T-cell (primary cell): ENCODE data around the gene LYRM4. TPM values are rescaled to one million over a fixed set of nuclear protein-coding genes. Genes with fewer than 3 reads are reported as not detected.
A peak's percentile ranks its signal among the peaks of the same experiment; 100 is the strongest.

Experiments
- ATAC-seq, 4 experiments: fragments of 200-7000 bp in 3 of 4; fragments of 150-1000 bp in 1 of 4; cut with Tn5 transposase; replicated peaks in 1 of 4; 1 replicate in 3 of 4; 2 replicates in 1 of 4; pipeline ENCODE4 v1.10.0; 2021; ENCODE audit warnings: moderate library complexity in 3 of 4, mild to moderate bottlenecking in 2 of 4, moderate number of reproducible peaks in 1 of 4
- CTCF ChIA-PET, 2 donors: fragments of 300-600 bp; sonication (Branson Sonifier 250); formaldehyde crosslinking; loops; one replicate each; lab custom pipeline; 2022; ENCODE audit warnings: antibody characterized with exemption in 2 of 2; lab: Charles Lee
- POLR2A ChIA-PET, 2 donors: fragments of 300-600 bp; sonication (Branson Sonifier 250); formaldehyde crosslinking; loops; one replicate each; lab custom pipeline; 2022; ENCODE audit warnings: antibody characterized with exemption in 2 of 2; lab: Charles Lee
- DNase-seq, 35 experiments: peaks; one replicate each; pipeline versions ENCODE4 v3.0.0 to v3.0.0-alpha.2; 2013 to 2023
- H3K27ac ChIP-seq: one replicate; pipeline ENCODE4 v1.5.1; 2013; ENCODE audit warnings: low read length
- H3K27me3 ChIP-seq, 2 experiments: replicated peaks in 1 of 2; 1 replicate in 1 of 2; 2 replicates in 1 of 2; pipeline versions ENCODE4 v1.6.1 to v1.7.0; 2013; ENCODE audit warnings: low read length in 1 of 2, mixed read lengths in 1 of 2; ENCODE audit not compliant: control insufficient read depth in 2 of 2, insufficient read depth in 2 of 2; ENCODE audit errors: extremely low read depth in 1 of 2
- H3K36me3 ChIP-seq, 2 donors: 1 replicate in 1 of 2; 2 replicates in 1 of 2; pipeline versions ENCODE4 v1.6.1 to v1.7.0; 2013; ENCODE audit warnings: low read length in 1 of 2; ENCODE audit not compliant: control insufficient read depth in 2 of 2, insufficient read depth in 1 of 2; ENCODE audit errors: extremely low read depth in 1 of 2
- H3K4me1 ChIP-seq, 2 experiments: 1 replicate in 1 of 2; 2 replicates in 1 of 2; pipeline versions ENCODE4 v1.6.1 to v1.7.0; 2013; ENCODE audit warnings: low read length in 2 of 2, mixed read lengths in 1 of 2; ENCODE audit not compliant: insufficient read depth in 2 of 2, control insufficient read depth in 1 of 2; ENCODE audit errors: extremely low read depth in 1 of 2
- H3K4me3 ChIP-seq, 2 donors: 1 replicate in 1 of 2; 2 replicates in 1 of 2; pipeline versions ENCODE4 v1.5.1 to v1.7.0; 2013; ENCODE audit warnings: mild to moderate bottlenecking in 2 of 2, low read length in 1 of 2, moderate library complexity in 1 of 2; ENCODE audit not compliant: control insufficient read depth in 1 of 2; ENCODE audit errors: extremely low read depth in 1 of 2
- H3K9me3 ChIP-seq: 2 replicates; pipeline ENCODE4 v1.7.0; 2013
- H3K27ac Mint-ChIP-seq, 2 donors: one replicate each; pipeline ENCODE4 v1.8.0; 2020 to 2021; ENCODE audit warnings: mild to moderate bottlenecking in 2 of 2, mixed read lengths in 2 of 2
- H3K27me3 Mint-ChIP-seq, 2 donors: one replicate each; pipeline ENCODE4 v1.8.0; 2021 to 2022; ENCODE audit warnings: mixed read lengths in 2 of 2
- H3K36me3 Mint-ChIP-seq: one replicate; pipeline ENCODE4 v1.8.0; 2021; ENCODE audit warnings: mixed read lengths
- H3K4me1 Mint-ChIP-seq, 3 donors: one replicate each; pipeline ENCODE4 v1.8.0; 2020 to 2022; ENCODE audit warnings: mixed read lengths in 3 of 3, mild to moderate bottlenecking in 1 of 3
- H3K4me3 Mint-ChIP-seq, 3 donors: one replicate each; pipeline ENCODE4 v1.8.0; 2020 to 2022; ENCODE audit warnings: mild to moderate bottlenecking in 3 of 3, mixed read lengths in 3 of 3, moderate library complexity in 3 of 3
- H3K9me3 Mint-ChIP-seq, 3 donors: one replicate each; pipeline ENCODE4 v1.8.0; 2020 to 2022; ENCODE audit warnings: mixed read lengths in 3 of 3
- WGBS: methylation state at CpG from one replicate; pipeline ENCODE4 v1.1.5; 2013; ENCODE audit warnings: missing lambda C conversion rate; ENCODE audit not compliant: insufficient coverage; 5-methylcytosine and 5-hydroxymethylcytosine counted together
- total RNA-seq, 35 experiments: library from RNA in 6 of 35; stranded (reverse) in 6 of 35; fragments of 120-200 nt in 1 of 35; gene quantifications; one replicate each; pipeline versions ENCODE4 v1.2.1 to v1.2.4 and lab custom pipeline; 2013 to 2026

LYRM4 gene
- total RNA-seq, 5 donors from 2014 or later (not counting 1 experiment from before 2014, with no cell fraction given): 17.7 to 25.6 (median 20.4) TPM

- H3K4me3 Mint-ChIP-seq: peak within 1 kb of the TSS; percentile 28 to 62 (median 34)
- H3K27me3 ChIP-seq: peaks cover 2 to 61% of the 10 kb centered on the region in 2 experiments
- no peak within 1 kb of the TSS for H3K27ac Mint-ChIP-seq
- H3K4me3 ChIP-seq: peak within 1 kb of the TSS in 1 of 2 donors; percentile 68
- H3K36me3 Mint-ChIP-seq: no peaks in the 10 kb centered on the region
- POLR2A ChIA-PET: no interaction called here
- peaks cover 24 to 58% of the 10 kb centered on the region in 2 donors for H3K27me3 Mint-ChIP-seq
- ATAC-seq (no peak), DNase-seq (no peak)
- peaks cover 5 to 12% of the 10 kb centered on the region in 2 experiments for H3K4me1 ChIP-seq
- CTCF ChIA-PET: no interaction called here
- no peaks in the 10 kb centered on the region for H3K9me3 Mint-ChIP-seq
- H3K36me3 ChIP-seq: no peaks in the 10 kb centered on the region
- H3K27ac ChIP-seq: no peak within 1 kb of the TSS
- H3K4me1 Mint-ChIP-seq: peaks cover 0 to 11% (median 5%) of the 10 kb centered on the region in 3 donors
- H3K9me3 ChIP-seq: no peaks in the 10 kb centered on the region
- 1% methylated on average over 82 of the region's 83 CpGs for WGBS
These were observed 175.7 kb downstream of the LYRM4 start, which contains the start of gene PPP1R3G for GRCh38 chr6:5084781-5085647. TSS of gene PPP1R3G (plus strand) at chr6:5085341. CDS start at chr6:5085486, 145 bp downstream.

GRCh38 chr6:5084360-5084780, 176.4 kb downstream of the LYRM4 start:
- Mint-ChIP-seq H3K4me3 (peak overlapping the region in 1 of 3 donors; percentile 62), H3K4me1 (peaks cover 0 to 11% (median 3%) of the 10 kb centered on the region in 3 donors), H3K9me3 (no peaks in the 10 kb centered on the region), H3K36me3 (no peaks in the 10 kb centered on the region), H3K27me3 (peaks cover 24 to 55% of the 10 kb centered on the region in 2 donors), H3K27ac (no peak overlapping the region)
- Histone ChIP-seq H3K36me3 (no peaks in the 10 kb centered on the region), H3K4me1 (peaks cover 2 to 12% of the 10 kb centered on the region in 2 experiments), H3K4me3 (peak overlapping the region in 1 of 2 donors; percentile 68), H3K27me3 (peaks cover 2 to 61% of the 10 kb centered on the region in 2 experiments), H3K9me3 (no peaks in the 10 kb centered on the region), H3K27ac (no peak overlapping the region)
- 3% methylated on average over 41 of the region's 57 CpGs for WGBS
- CTCF ChIA-PET: no interaction called here
- POLR2A ChIA-PET: interaction anchor here in 1 of 2 donors (0.6 kb wide), 1 partner anchor 45 kb away, joined by 3 read pairs; no protein-coding TSS in a partner anchor
- ATAC-seq (no peak), DNase-seq (no peak)

GRCh38 chr6:5083813-5084359, 176.9 kb downstream of the LYRM4 start:
- ChIA-PET CTCF (no interaction called here), POLR2A (interaction anchor here in 1 of 2 donors (0.6 kb wide), 1 partner anchor 44 kb away, joined by 3 read pairs; no protein-coding TSS in a partner anchor)
- H3K4me3 Mint-ChIP-seq: peak overlapping the region in 1 of 3 donors; percentile 62
- peaks cover 2 to 61% of the 10 kb centered on the region in 2 experiments for H3K27me3 ChIP-seq
- no peak for DNase-seq
- 53% methylated on average over 13 of the region's 18 CpGs for WGBS
- no peak for ATAC-seq
- no peak overlapping the region for H3K27ac Mint-ChIP-seq
- no peaks in the 10 kb centered on the region for H3K36me3 ChIP-seq
- H3K27ac ChIP-seq: no peak overlapping the region
- H3K27me3 Mint-ChIP-seq: peaks cover 24 to 57% of the 10 kb centered on the region in 2 donors
- H3K4me3 ChIP-seq: no peak overlapping the region
- no peaks in the 10 kb centered on the region for H3K36me3 Mint-ChIP-seq
- H3K4me1 Mint-ChIP-seq: peaks cover 0 to 11% (median 3%) of the 10 kb centered on the region in 3 donors
- H3K9me3 Mint-ChIP-seq: no peaks in the 10 kb centered on the region
- H3K9me3 ChIP-seq: no peaks in the 10 kb centered on the region
- H3K4me1 ChIP-seq: peaks cover 2 to 12% of the 10 kb centered on the region in 2 experiments

GRCh38 chr6:5083307-5083583, 177.5 kb downstream of the LYRM4 start:
- H3K9me3 Mint-ChIP-seq: no peaks in the 10 kb centered on the region
- H3K27me3 Mint-ChIP-seq: peaks cover 24 to 53% of the 10 kb centered on the region in 2 donors

GRCh38 chr6:5082487-5083306, 178.1 kb downstream of the LYRM4 start:
- no peak overlapping the region for H3K4me3 ChIP-seq
- no peaks in the 10 kb centered on the region for H3K36me3 ChIP-seq
- H3K27me3 ChIP-seq: peaks cover 2 to 55% of the 10 kb centered on the region in 2 experiments
- H3K4me3 Mint-ChIP-seq: no peak overlapping the region
- H3K4me1 Mint-ChIP-seq: peaks cover 0 to 11% (median 3%) of the 10 kb centered on the region in 3 donors
- no peak overlapping the region for H3K27ac Mint-ChIP-seq
- H3K4me1 ChIP-seq: peaks cover 2 to 12% of the 10 kb centered on the region in 2 experiments
- no peaks in the 10 kb centered on the region for H3K9me3 Mint-ChIP-seq
- DNase-seq (no peak), ATAC-seq (no peak)
- 97% methylated on average over 3 of the region's 12 CpGs for WGBS
- H3K9me3 ChIP-seq: no peaks in the 10 kb centered on the region
- CTCF ChIA-PET: no interaction called here
- H3K36me3 Mint-ChIP-seq: no peaks in the 10 kb centered on the region
- POLR2A ChIA-PET: no interaction called here
- H3K27ac ChIP-seq: no peak overlapping the region
- H3K27me3 Mint-ChIP-seq: peaks cover 23 to 51% of the 10 kb centered on the region in 2 donors

More at GRCh38 chr6:5083307-5083583, 177.5 kb downstream of the LYRM4 start:
- H3K27me3 ChIP-seq: peaks cover 2 to 59% of the 10 kb centered on the region in 2 experiments
- no peak overlapping the region for H3K27ac ChIP-seq
- Mint-ChIP-seq H3K4me1 (peaks cover 0 to 11% (median 3%) of the 10 kb centered on the region in 3 donors), H3K27ac (no peak overlapping the region), H3K36me3 (no peaks in the 10 kb centered on the region), H3K4me3 (peak overlapping the region in 1 of 3 donors; percentile 62)
- H3K4me1 ChIP-seq: peaks cover 2 to 12% of the 10 kb centered on the region in 2 experiments
- no peaks in the 10 kb centered on the region for H3K9me3 ChIP-seq
- ATAC-seq: no peak
- no peaks in the 10 kb centered on the region for H3K36me3 ChIP-seq
- 33% methylated on average over 3 of the region's 4 CpGs for WGBS
- ChIA-PET CTCF (no interaction called here), POLR2A (no interaction called here)
- H3K4me3 ChIP-seq: no peak overlapping the region
- no peak for DNase-seq

GRCh38 chr6:5081955-5082354, 178.8 kb downstream of the LYRM4 start:
- ATAC-seq: no peak
- Histone ChIP-seq H3K27me3 (peaks cover 0 to 50% of the 10 kb centered on the region in 2 experiments), H3K4me1 (peaks cover 2 to 12% of the 10 kb centered on the region in 2 experiments), H3K4me3 (no peak overlapping the region), H3K36me3 (no peaks in the 10 kb centered on the region), H3K27ac (no peak overlapping the region), H3K9me3 (no peaks in the 10 kb centered on the region)
- CTCF ChIA-PET: interaction anchor here in 1 of 2 donors (0.5 kb wide), 1 partner anchor 1115 kb away, joined by 5 read pairs; no protein-coding TSS in a partner anchor
- Mint-ChIP-seq H3K4me1 (peaks cover 0 to 9% (median 3%) of the 10 kb centered on the region in 3 donors), H3K27me3 (peaks cover 17 to 47% of the 10 kb centered on the region in 2 donors), H3K4me3 (no peak overlapping the region), H3K9me3 (no peaks in the 10 kb centered on the region), H3K36me3 (no peaks in the 10 kb centered on the region), H3K27ac (no peak overlapping the region)
- WGBS: 77% methylated on average over 3 of the region's 4 CpGs
- POLR2A ChIA-PET: no interaction called here
- no peak for DNase-seq
